GM21723 (cell line): ENCODE results near the gene GPATCH3.
A peak's percentile ranks its signal among the peaks of the same experiment; 100 is the strongest.
"Not testable (repeated sequence)": the region's sequence is repeated elsewhere in the genome, so short reads cannot be mapped to it uniquely, and the experiment has no call there.

Source experiments
- ATAC-seq: cut with Tn5 transposase; IDR thresholded peaks from one replicate; pipeline ENCODE4 v1.9.1; 2021; ENCODE audit warnings: mild to moderate bottlenecking, moderate library complexity; ENCODE audit not compliant: unreplicated experiment

Gene GPATCH3

DNA sequence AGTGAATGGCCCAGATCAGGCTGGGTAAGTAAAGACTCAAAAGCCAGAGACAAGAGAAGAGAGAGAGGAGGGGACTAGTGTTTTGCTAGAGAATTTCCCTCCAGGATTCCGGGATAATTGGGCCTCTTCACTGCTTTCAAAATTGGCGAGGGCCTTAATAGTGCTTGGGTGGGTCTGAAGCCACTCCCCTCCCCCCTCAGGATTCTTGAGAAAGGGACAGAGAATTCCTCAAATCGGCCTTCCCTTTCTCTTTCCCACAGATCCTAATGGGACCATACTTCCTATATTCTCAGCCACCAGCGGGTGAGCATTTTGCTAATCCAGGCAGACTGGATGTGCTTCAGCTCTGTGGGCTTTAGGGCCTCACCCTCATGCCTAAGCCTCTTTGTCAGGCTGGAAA, 25.4 kb downstream of the GPATCH3 start:
- ATAC-seq, result no peak

DNA sequence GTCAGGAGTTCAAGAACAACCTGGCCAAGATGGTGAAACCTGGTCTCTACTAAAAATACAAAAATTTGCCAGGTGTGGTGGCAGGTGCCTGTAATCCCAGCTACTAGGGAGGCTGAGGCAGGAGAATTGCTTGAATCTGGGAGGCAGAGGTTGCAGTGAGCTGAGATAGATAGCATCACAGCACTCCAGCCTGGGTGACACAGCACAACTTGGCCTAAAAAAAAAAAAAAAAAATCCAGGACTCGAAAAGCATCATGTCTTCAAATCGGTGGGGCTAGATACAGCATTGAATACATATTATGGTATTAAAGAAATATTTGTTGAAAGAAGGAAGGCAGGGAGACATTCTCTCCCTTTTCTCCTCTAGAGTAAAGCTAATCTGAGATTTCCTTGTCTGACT, 27.2 kb downstream of the GPATCH3 start:
- not testable (repeated sequence) for ATAC-seq

DNA sequence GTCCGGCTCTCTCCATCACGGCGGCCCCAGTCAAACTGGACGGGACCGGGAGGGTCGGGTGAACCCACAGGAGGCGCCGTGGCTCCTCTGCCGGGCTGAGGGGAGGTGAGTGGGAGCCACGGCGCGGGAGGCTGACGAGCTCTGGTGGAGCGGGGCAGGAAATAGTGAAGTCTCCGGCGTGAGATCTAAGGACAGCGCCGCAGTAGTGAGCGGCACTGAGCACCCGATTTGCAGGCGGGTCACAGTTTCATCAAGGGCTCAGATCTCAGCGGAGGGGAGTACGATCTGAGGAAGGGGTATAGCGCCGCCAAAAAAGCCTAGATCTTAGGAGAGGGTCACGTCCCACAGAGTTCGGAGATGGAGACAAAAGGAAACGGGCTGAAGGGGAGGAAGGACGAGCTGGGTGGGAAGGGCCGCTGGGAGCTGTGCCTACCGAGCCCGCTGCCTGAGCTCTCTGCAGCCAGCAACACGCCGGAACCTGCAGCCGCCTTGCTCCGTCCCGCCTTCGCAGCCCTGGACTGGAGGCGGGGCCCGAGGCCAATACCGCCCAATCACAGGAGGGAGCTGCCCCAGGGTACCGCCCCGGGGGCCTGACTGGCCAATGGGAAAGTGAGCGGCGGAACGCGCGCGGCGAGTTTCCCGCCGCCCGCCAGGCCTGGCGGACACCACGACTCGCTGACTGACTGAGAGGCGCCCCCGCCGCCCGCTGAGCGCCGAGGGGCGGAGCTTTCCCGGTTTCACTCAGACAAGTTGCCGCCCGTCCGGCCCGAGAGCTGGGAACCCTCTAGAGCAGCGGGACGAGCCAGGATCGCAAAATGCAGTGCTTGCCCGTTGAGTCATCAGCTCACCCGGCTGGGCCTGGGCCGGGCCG, 35.4 kb downstream of the GPATCH3 start:
- ATAC-seq, result peak; percentile 90

DNA sequence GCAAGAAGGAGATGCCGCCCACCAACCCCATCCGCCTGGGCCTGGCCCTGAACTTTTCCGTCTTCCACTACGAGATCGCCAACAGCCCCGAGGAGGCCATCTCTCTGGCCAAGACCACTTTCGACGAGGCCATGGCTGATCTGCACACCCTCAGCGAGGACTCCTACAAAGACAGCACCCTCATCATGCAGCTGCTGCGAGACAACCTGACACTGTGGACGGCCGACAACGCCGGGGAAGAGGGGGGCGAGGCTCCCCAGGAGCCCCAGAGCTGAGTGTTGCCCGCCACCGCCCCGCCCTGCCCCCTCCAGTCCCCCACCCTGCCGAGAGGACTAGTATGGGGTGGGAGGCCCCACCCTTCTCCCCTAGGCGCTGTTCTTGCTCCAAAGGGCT, 36.6 kb downstream of the GPATCH3 start:
- no peak for ATAC-seq

DNA sequence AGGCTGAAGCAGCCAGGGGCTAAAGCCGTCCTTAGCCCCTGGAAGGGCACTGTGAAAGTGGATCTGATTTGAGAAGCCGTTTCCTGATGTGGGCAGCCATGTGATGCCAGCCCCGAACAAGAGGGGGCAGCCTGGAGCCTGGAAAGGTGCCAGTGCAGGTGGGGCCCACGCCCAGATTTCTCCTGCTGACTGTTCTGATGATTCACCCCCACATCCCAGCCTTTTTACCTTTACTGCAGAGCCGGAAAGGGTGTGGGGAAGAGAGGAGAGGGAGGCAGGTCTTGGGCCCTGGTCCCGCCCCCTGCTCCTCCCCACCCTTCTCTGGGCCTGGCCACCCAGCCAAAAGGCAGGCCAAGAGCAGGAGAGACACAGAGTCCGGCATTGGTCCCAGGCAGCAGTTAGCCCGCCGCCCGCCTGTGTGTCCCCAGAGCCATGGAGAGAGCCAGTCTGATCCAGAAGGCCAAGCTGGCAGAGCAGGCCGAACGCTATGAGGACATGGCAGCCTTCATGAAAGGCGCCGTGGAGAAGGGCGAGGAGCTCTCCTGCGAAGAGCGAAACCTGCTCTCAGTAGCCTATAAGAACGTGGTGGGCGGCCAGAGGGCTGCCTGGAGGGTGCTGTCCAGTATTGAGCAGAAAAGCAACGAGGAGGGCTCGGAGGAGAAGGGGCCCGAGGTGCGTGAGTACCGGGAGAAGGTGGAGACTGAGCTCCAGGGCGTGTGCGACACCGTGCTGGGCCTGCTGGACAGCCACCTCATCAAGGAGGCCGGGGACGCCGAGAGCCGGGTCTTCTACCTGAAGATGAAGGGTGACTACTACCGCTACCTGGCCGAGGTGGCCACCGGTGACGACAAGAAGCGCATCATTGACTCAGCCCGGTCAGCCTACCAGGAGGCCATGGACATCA, 37.2 kb downstream of the GPATCH3 start, which contains the start of gene SFN:
SFN (plus strand) TSS at position 369 of the 904 bp plus-strand sequence; CDS start at position 433, 64 bp downstream.
- ATAC-seq, result no peak

DNA sequence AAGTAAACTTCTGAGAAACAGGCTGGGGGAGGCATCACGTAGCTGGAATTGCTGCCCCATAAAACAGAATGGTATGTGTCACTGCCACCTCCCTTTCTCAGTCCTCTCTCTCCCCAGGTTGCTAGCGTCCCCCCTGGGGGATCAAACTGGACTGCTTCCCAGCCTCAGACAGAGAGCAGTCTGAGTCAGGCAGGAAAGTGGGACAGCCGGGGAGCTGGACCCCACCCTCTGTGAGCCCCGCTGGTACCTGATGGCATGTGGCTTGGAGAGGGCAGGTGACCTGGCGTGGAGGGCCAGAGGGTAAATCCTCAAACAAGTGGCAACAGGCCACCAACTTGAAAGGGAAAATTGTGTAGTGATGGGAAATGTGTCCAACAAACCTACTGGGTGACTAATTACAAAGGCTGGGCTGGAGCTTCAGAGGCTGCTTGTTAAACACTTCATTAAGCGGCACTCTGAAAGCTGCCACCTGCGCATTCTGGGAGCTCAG, 38.3 kb downstream of the GPATCH3 start:
- no peak for ATAC-seq

DNA sequence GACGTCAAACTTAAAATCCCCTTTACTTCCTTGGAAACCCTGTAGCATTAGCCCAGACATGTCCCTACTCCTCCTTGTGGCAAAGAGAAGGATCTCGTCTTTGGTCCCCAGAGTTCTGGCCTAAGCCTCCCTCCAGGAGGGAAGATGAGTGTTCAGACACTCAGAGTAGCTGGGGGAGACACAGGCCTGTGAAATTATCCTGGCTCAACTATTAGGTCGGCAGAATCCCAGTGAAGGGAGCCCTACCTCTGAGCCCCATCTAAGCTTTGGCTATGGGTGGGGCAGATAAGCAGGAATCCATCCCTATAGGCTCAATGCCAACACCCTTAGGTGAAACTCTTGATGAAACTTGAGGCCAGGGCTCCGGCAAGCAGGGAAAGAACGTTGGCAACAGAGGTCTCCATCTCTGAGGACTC, 39.0 kb downstream of the GPATCH3 start:
- no peak for ATAC-seq

DNA sequence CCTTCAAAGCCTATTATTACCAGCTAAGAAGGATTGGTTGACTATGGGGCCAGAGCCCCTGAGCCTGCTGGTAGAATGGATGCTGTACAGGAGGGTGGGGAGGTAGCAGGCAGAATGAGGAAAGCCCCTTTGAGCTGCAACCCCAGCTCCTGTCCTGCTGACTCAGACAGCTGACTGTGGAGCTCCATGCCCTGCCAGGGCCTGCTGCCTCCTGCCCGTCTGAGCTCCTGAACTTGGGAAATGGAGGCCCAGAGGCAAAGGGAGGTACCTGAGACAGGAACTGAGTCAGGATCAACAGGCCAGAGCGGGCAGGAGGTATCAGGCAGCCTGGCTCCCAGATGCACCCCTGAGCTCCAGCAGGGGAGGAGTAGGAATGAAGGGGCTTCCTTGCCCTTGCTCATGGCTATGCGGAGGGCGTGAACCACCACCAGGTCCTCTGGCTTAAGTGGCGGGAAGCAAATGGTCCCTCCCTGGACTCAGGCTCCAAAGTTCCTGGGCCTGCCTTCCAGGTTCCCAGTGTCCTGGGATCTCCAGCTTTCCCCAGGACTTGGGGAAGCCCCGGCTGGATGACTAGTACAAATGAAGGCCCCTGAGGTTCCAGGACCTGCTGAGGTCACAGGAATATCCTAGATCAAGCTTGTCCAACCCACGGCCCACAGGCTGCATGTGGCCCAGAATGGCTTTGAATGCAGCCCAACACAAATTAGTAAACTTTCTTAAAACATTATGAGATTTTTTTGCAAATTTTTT, 41.2 kb downstream of the GPATCH3 start:
- no peak for ATAC-seq

DNA sequence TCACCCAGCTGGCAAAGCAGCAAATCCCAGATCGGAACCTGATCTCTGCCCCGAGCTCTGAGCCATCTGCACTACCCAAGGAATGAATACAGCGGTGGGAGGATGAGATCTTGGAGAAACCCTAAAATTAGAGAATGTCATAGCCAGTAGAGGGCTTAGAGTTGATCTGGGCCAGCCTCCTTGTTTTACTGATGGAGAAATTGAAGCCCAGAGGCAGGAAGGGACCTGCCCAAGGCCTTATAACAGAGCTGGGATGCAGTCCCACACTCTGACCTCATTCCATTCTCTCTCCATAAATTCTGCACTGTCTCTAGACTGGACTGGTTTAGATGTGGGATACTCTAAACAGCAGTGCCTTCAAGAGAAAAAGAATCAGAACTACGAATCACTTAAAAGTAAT, 42.1 kb downstream of the GPATCH3 start:
- ATAC-seq, result no peak

DNA sequence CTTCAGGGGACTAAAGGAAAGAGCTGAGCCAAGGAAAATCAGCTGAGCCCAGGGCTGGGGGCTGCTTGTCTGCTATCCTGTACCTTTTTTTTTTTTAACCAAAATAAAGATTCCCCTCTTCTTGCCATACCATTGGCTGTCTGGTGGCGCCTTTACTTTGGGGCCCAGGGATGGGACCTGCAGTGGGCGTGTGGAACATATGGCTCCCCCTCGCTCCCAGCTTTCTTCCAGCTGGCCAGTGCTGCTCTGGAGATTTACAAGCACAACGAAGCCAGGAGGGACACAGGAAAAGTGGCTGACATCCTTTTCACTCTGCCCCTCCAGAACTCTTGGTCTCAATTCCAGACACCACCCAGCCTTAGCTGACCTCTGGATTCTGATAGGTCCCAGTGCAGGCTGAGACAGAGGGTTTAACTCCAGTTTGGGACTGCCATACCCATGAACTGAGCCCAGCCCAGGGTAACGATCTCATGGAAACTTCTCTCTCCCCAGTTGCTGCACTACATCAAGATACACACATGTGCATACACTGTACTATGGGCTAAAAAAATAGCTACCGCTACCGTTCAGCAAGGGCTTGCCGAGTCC, 42.7 kb downstream of the GPATCH3 start:
- ATAC-seq, result no peak

DNA sequence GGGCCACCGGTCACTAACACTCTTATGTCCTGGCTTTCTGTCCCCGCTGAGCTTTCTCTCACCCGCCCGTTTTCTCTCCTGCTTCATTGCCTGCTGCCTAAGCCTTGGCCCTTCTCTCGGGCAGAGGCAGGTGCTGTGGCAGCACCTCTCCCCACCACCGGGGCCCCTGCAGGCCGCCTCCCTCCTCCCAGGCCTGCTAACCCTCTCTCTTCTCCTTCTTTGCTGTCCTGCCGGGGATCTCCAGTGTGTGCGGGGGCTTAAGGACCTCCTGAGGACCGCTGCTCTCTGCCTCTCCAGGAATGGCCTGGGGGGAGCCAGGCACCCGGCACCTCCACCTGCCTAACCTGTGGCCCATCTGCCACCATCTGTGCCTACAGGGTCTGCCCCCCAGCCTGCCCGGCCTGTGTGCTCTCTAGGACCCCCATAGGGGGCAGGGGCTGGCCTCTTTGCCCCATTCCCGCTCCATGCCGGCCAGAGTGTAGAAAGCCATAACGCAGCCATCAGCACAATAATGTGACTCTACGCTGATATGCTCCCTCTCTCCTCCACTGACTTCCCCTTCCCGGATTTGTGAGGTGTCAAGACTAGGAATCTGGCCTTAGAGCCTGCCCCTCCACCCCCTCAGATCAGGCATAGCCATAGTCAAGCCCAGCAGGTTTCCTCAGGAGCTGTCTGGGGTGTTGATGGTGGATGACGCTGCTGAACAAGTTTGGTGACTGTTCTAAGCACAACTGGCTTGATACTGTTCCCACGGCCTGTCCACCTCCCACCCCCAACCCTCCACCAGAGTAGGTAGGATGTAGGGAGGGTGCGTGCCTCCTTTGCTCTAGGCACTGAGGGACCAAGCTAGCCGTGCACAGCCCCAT, 43.4 kb downstream of the GPATCH3 start:
- ATAC-seq, result no peak

DNA sequence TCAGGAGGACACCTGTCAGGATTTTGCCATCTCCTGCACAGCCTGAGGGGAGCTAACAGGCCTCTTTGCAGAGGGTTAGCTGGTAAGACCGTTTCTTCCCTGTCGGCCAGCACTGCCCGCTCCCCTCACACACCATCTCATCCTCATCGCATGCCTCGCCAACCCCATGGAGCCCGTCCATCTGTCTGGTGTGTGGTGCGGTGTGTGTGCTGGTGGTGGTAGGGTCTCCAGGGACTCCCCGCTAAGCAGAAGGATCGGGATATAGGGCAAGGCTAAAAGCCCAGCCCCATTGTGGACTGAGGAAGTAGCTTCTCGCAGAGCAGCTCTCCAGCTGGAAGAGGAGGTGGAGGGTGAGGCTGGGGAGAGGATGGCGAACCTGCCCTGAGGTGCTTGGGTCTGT, 44.1 kb downstream of the GPATCH3 start:
- ATAC-seq, result no peak

DNA sequence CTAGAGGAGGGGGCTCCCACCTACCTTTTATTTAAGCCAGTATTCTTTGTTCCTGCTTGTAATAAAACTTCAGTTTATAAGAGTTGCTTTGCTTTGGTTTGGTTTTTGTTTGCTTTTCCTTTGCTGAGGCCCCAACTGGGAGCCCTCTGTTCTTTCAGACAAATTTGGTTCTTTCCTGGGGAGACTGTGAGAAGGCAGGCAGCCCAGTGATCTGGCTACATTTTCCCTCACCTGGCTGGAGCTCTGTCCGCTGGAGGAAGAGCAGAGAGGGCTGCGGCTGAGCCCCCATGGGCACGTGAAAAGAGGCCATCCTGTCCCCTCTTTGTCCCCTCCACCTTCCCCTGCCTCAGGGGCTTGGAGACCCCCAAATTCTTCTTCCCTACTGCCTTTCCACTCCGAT, 44.6 kb downstream of the GPATCH3 start:
- no peak for ATAC-seq

DNA sequence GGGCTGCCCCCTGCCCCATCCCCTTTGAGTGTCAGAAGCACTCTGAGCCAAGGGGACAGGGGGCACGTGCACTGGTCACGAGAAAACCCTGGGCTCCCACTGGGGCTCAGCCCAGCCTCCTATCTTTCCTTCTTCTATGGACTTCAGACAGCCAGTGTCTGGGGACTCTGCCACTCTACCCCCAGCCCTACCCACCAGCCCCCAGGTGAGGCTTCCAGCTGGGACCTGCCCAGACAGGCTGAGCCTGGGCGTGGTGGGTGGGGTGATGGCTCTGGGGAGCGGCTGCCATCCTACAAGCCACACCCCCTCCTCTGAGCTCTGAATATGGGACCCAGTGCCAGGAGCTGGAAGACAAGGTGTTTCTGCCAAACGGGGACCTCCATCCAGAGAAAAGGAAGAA, 45.4 kb downstream of the GPATCH3 start:
- ATAC-seq, result no peak

DNA sequence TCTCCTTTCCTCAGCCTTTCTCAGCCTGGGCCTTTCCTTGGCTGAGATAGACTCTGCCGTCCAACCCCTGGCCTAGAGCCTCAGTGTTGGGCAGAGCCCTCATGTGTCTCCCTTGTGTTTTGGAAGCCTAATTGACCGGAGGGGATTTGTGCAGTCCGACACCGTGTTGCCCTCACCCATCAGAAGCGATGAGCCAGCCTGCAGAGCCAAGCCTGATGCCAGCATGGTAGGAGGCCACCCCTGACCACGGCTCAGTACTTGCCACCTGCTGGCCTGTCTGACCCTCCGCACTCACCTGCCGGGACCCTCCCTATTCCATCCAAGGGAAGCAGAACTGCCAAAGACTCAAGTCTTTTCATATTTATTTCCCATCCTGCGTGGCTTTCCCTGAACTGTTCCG, 46.7 kb downstream of the GPATCH3 start:
- ATAC-seq, result no peak

DNA sequence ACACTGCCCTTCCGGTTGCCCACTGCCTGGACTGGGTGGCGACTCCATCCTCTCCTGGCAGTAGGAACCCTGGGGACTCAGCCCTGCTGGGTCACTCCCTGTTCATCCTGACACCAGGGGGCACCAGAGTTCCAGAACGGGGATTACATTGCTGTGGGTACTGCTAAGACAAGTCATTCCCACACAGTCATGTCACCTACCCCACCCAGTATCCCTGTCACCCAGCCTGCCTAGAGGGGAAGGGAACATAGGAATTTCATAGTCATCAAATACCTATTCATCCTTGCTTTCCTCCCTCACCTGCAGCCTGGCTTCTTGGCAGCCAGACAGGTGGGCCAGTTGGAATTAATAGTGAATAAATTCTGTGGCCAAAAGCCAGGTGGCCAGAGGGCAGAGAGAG, 47.1 kb downstream of the GPATCH3 start:
- ATAC-seq, result no peak

DNA sequence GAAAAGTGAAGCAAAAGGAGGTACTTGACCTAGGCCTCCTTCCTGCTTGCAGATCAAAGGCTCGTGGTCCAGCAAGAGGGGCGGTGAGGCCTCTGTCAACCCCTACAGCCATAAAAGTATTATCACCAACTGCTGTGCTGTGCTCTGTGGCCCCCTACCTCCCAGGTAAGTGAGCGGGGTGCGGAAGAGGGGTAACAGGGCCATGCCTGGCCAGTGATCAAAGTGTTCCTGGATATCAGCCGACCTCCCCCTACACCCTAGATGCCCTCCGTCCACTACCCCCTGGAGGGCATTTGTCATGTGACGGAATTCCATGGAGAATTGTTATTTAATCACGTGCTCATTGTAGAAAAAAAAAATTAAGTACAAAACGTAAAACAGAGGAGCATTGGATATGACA, 47.6 kb downstream of the GPATCH3 start:
- no peak for ATAC-seq

DNA sequence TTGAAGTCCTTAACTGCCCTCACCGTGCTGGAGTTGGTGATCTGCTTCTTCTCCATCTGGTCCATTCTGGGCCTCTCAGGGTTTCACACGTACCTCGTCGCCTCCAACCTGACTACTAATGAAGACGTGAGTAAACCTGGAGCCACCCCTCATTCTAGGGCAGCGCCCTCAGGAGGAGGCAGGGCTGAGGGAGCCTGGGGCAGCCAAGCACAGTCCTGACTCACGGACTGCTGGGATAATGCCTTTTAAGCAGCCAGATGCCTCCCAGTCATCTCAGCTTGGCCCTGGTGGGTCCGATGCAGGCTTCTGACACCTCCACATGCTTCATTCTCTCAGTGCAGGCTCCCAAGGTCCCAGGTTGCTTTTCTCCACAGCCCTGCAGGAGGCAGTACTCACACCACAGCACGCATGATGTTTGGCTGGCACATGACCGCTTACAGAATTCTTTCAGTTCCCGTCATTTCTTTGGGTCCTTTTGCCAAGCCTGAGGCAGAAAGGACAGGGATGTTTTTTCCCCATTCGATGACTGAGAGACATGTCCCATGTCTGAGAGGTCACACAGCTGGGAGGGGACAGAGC, 49.1 kb downstream of the GPATCH3 start:
- ATAC-seq, result no peak
